H1 (cell line): ENCODE results near the gene VOPP1. TPM values are rescaled to one million over a fixed set of nuclear protein-coding genes. Genes with fewer than 3 reads are reported as not detected.

Experiments used
- CTCF ChIA-PET: fragments of 300-600 bp; sonication (Branson Sonifier 250); formaldehyde crosslinking; loops from one replicate; lab custom pipeline; 2021; ENCODE audit not compliant: partially characterized antibody; lab: Charles Lee
- POLR2A ChIA-PET: fragments of 300-600 bp; sonication (Branson Sonifier 250); formaldehyde crosslinking; loops from one replicate; lab custom pipeline; 2021; ENCODE audit warnings: inconsistent platforms; ENCODE audit not compliant: partially characterized antibody; lab: Charles Lee
- DNase-seq, 2 experiments: peaks; one replicate each; pipeline versions ENCODE4 v3.0.0 to v3.0.0-alpha.2; 2010 to 2022; ENCODE audit warnings: low spot score in 2 of 2, low read depth in 1 of 2, mixed read lengths in 1 of 2
- FAIRE-seq: peaks from 2 replicates; lab custom pipeline; 2011; peaks lifted over from hg19 to GRCh38; lab: Jason Lieb, UNC
- H2AFZ ChIP-seq: 2 replicates; pipeline ENCODE4 v1.8.1; 2012; ENCODE audit warnings: low read length, inconsistent platforms
- H2AK5ac ChIP-seq: 2 replicates; pipeline ENCODE4 v1.6.1; 2013; ENCODE audit warnings: low read depth, low read length
- H2BK120ac ChIP-seq: replicated peaks from 2 replicates; pipeline ENCODE3; 2013; ENCODE audit warnings: low read depth, low read length, inconsistent platforms
- H2BK12ac ChIP-seq: 2 replicates; pipeline ENCODE4 v1.6.1; 2013; ENCODE audit warnings: low read depth, low read length
- H2BK15ac ChIP-seq: 2 replicates; pipeline ENCODE4 v1.6.1; 2013; ENCODE audit warnings: low read length
- H2BK20ac ChIP-seq: 2 replicates; pipeline ENCODE4 v1.6.1; 2013; ENCODE audit warnings: low read length
- H2BK5ac ChIP-seq: 2 replicates; pipeline ENCODE4 v1.6.1; 2013; ENCODE audit warnings: low read depth, low read length
- H3K14ac ChIP-seq: 2 replicates; pipeline ENCODE4 v1.6.1; 2013; ENCODE audit warnings: inconsistent platforms; ENCODE audit not compliant: insufficient read length
- H3K18ac ChIP-seq: 2 replicates; pipeline ENCODE4 v1.6.1; 2013; ENCODE audit warnings: low read length; ENCODE audit errors: extremely low read depth
- H3K23ac ChIP-seq: 2 replicates; pipeline ENCODE4 v1.6.1; 2013; ENCODE audit warnings: inconsistent platforms; ENCODE audit not compliant: insufficient read length
- H3K23me2 ChIP-seq: 2 replicates; pipeline ENCODE4 v1.6.1; 2013; ENCODE audit warnings: low read depth, low read length
- H3K27ac ChIP-seq: 2 replicates; pipeline ENCODE4 v1.6.1; 2011; ENCODE audit warnings: low read depth, low read length, inconsistent platforms
- H3K27me3 ChIP-seq, 4 experiments: replicated peaks in 1 of 4; 1 replicate in 1 of 4; 2 replicates in 3 of 4; pipeline versions ENCODE4 v1.6.1 to v1.8.1; 2011 to 2013; ENCODE audit warnings: low read length in 3 of 4, mild to moderate bottlenecking in 3 of 4, inconsistent platforms in 2 of 4, mixed read lengths in 2 of 4, moderate library complexity in 1 of 4; ENCODE audit not compliant: control insufficient read depth in 3 of 4, insufficient read depth in 3 of 4; ENCODE audit errors: extremely low read depth in 1 of 4
- H3K36me3 ChIP-seq, 4 experiments: 2 replicates each; pipeline versions ENCODE4 v1.6.1 to v1.8.1; 2011 to 2013; ENCODE audit warnings: mild to moderate bottlenecking in 4 of 4, low read length in 3 of 4, moderate library complexity in 2 of 4, control low read depth in 1 of 4, inconsistent platforms in 1 of 4; ENCODE audit not compliant: insufficient read depth in 4 of 4, control insufficient read depth in 2 of 4
- H3K4ac ChIP-seq: replicated peaks from 2 replicates; pipeline ENCODE3; 2013; ENCODE audit warnings: low read length, low read depth, mixed read lengths, inconsistent platforms; ENCODE audit not compliant: insufficient read length
- H3K4me1 ChIP-seq, 4 experiments: replicated peaks in 1 of 4; 1 replicate in 1 of 4; 2 replicates in 3 of 4; pipeline versions ENCODE4 v1.6.1 to v1.8.1; 2011 to 2013; ENCODE audit warnings: low read length in 3 of 4, inconsistent platforms in 2 of 4, mixed read lengths in 1 of 4; ENCODE audit not compliant: insufficient read depth in 4 of 4, control insufficient read depth in 3 of 4
- H3K4me2 ChIP-seq, 2 experiments: 2 replicates each; pipeline versions ENCODE4 v1.6.1 to v1.8.1; 2011 to 2013; ENCODE audit warnings: low read depth in 2 of 2, low read length in 2 of 2, control low read depth in 1 of 2, inconsistent platforms in 1 of 2, mild to moderate bottlenecking in 1 of 2; ENCODE audit not compliant: insufficient read depth in 1 of 2
- H3K4me3 ChIP-seq, 4 experiments: fragments of 200-600, 300-600 bp in 1 of 4; sonication (generic), shearing (Covaris generic), sonication (Bioruptor Twin) in 1 of 4; 2 replicates each; pipeline versions ENCODE4 v1.5.1 to v1.8.1; 2011 to 2016; ENCODE audit warnings: low read length in 4 of 4, low read depth in 3 of 4, control low read depth in 2 of 4, inconsistent platforms in 2 of 4, mild to moderate bottlenecking in 2 of 4, mixed read lengths in 1 of 4, moderate library complexity in 1 of 4; ENCODE audit not compliant: insufficient read depth in 2 of 4; ENCODE audit errors: extremely low read depth in 1 of 4
- H3K56ac ChIP-seq: replicated peaks from 2 replicates; pipeline ENCODE3; 2013; ENCODE audit warnings: low read depth, mild to moderate bottlenecking, mixed read lengths, low read length, inconsistent platforms; ENCODE audit not compliant: insufficient read length
- H3K79me1 ChIP-seq: 2 replicates; pipeline ENCODE4 v1.6.1; 2013; ENCODE audit warnings: low read depth, low read length, control low read depth
- H3K79me2 ChIP-seq, 2 experiments: 2 replicates each; pipeline versions ENCODE4 v1.6.1 to v1.8.1; 2012 to 2013; ENCODE audit warnings: low read length in 2 of 2, mild to moderate bottlenecking in 2 of 2, inconsistent platforms in 1 of 2; ENCODE audit not compliant: insufficient read depth in 2 of 2, control insufficient read depth in 1 of 2
- H3K9ac ChIP-seq, 4 experiments: replicated peaks in 1 of 4; 1 replicate in 1 of 4; 2 replicates in 3 of 4; pipeline versions ENCODE4 v1.6.1 to v1.8.1; 2011 to 2013; ENCODE audit warnings: low read depth in 3 of 4, low read length in 3 of 4, control low read depth in 2 of 4, mild to moderate bottlenecking in 2 of 4, moderate library complexity in 2 of 4, inconsistent platforms in 1 of 4; ENCODE audit errors: extremely low read depth in 1 of 4
- H3K9me3 ChIP-seq, 2 experiments: 2 replicates each; pipeline versions ENCODE4 v1.6.1 to v1.8.1; 2012 to 2013; ENCODE audit warnings: mild to moderate bottlenecking in 2 of 2, moderate library complexity in 2 of 2, control low read depth in 1 of 2, inconsistent platforms in 1 of 2, low read depth in 1 of 2, low read length in 1 of 2, mixed read lengths in 1 of 2; ENCODE audit not compliant: insufficient read depth in 2 of 2
- H4K20me1 ChIP-seq, 2 experiments: replicated peaks in 1 of 2; 2 replicates each; pipeline versions ENCODE3 to v1.8.1; 2011 to 2013; ENCODE audit warnings: inconsistent platforms in 2 of 2, low read length in 2 of 2, mild to moderate bottlenecking in 1 of 2; ENCODE audit not compliant: insufficient read depth in 2 of 2, control insufficient read depth in 1 of 2
- H4K5ac ChIP-seq: 2 replicates; pipeline ENCODE4 v1.6.1; 2013; ENCODE audit warnings: low read length, low read depth, mixed read lengths, inconsistent platforms; ENCODE audit not compliant: insufficient read length
- H4K8ac ChIP-seq: 2 replicates; pipeline ENCODE4 v1.8.0; 2013; ENCODE audit warnings: mild to moderate bottlenecking, moderate library complexity, low read length, inconsistent platforms; ENCODE audit not compliant: insufficient read depth; ENCODE audit errors: extremely low read depth
- H4K91ac ChIP-seq: replicated peaks from 2 replicates; pipeline ENCODE3; 2013; ENCODE audit warnings: low read length, mixed read lengths, inconsistent platforms; ENCODE audit not compliant: insufficient read length
- BCL11A ChIP-seq, 2 experiments: IDR thresholded peaks; one replicate each; pipeline ENCODE4 v1.6.1; 2011; ENCODE audit warnings: low read depth in 2 of 2, low read length in 2 of 2, mild to moderate bottlenecking in 2 of 2
- CTBP2 ChIP-seq: IDR thresholded peaks from 2 replicates; pipeline ENCODE4 v1.7.0; 2011; ENCODE audit warnings: borderline replicate concordance, mild to moderate bottlenecking, moderate library complexity, mixed read lengths, low read length; ENCODE audit not compliant: insufficient read depth, insufficient read length
- EGR1 ChIP-seq: IDR thresholded peaks from 2 replicates; pipeline ENCODE4 v1.6.1; 2011; ENCODE audit warnings: low read depth, low read length, borderline replicate concordance
- FOSL1 ChIP-seq: IDR thresholded peaks from 2 replicates; pipeline ENCODE4 v1.6.1; 2011; ENCODE audit warnings: mild to moderate bottlenecking, low read depth, low read length, moderate library complexity; ENCODE audit not compliant: insufficient read depth
- JUN ChIP-seq: IDR thresholded peaks from 2 replicates; pipeline ENCODE4 v1.6.1; 2011; ENCODE audit warnings: low read depth, mild to moderate bottlenecking, improper control_type of control experiment, low read length
- KDM4A ChIP-seq: IDR thresholded peaks from one replicate; pipeline ENCODE4 v1.7.1; 2012; ENCODE audit warnings: low read depth, mild to moderate bottlenecking, moderate library complexity, low read length, inconsistent platforms; ENCODE audit not compliant: severe bottlenecking
- MAX ChIP-seq: IDR thresholded peaks from 2 replicates; pipeline ENCODE4 v1.6.1; 2012; ENCODE audit warnings: inconsistent platforms
- RAD21 ChIP-seq, 2 experiments: IDR thresholded peaks in 1 of 2; conservative IDR thresholded peaks in 1 of 2; 2 replicates each; pipeline ENCODE4 v1.6.1; 2011; ENCODE audit warnings: low read depth in 2 of 2, low read length in 2 of 2, improper control_type of control experiment in 1 of 2, inconsistent platforms in 1 of 2, mild to moderate bottlenecking in 1 of 2, moderate library complexity in 1 of 2
- RNF2 ChIP-seq: fragments of 200-900, 300-1000 bp; sonication (generic); IDR thresholded peaks from 2 replicates; pipeline ENCODE4 v1.7.1; 2016; ENCODE audit warnings: borderline replicate concordance, low read depth, mild to moderate bottlenecking, antibody characterized with exemption, low read length; ENCODE audit not compliant: poor library complexity, severe bottlenecking; ENCODE audit errors: missing control alignments
- TBP ChIP-seq: IDR thresholded peaks from 2 replicates; pipeline ENCODE4 v1.6.1; 2011; ENCODE audit warnings: low read depth, low read length, improper control_type of control experiment
- YY1 ChIP-seq: IDR thresholded peaks from 2 replicates; pipeline ENCODE4 v1.6.1; 2011; ENCODE audit warnings: low read depth, mild to moderate bottlenecking, low read length
- WGBS, 2 experiments: shearing (Covaris generic) in 1 of 2; methylation state at CpG; one replicate each; pipeline versions ENCODE4 v1.1.6 to v1.1.7; 2013 to 2015; ENCODE audit warnings: low lambda C conversion rate in 2 of 2, mixed read lengths in 2 of 2, inconsistent platforms in 1 of 2, low coverage in 1 of 2, missing lambda C conversion rate in 1 of 2; ENCODE audit not compliant: insufficient replicate concordance in 2 of 2, insufficient coverage in 1 of 2, insufficient read length in 1 of 2; ENCODE audit errors: extremely low coverage in 1 of 2, missing lambda C conversion rate in 1 of 2; 5-methylcytosine and 5-hydroxymethylcytosine counted together
- polyA plus RNA-seq, 7 experiments: library from polyadenylated mRNA; depleted of rRNA in 3 of 7; stranded (reverse) in 5 of 7; unstranded in 2 of 7; fragments of >200 nt in 5 of 7; fragments of 200-250 nt in 2 of 7; gene quantifications; 1 replicate in 5 of 7; 2 replicates in 1 of 7; 4 replicates in 1 of 7; pipeline versions ENCODE4 v1.2.1 to v1.2.3, GENCODE V29; 2011 to 2013; ENCODE audit warnings: missing spikeins in 2 of 7, mixed read lengths in 2 of 7
- total RNA-seq: library from RNA; stranded (reverse); fragmentation: NEBNext Ultra II Directional; extraction: Animal tissue kit (Norgen Biotek cat#: 25700); gene quantifications from 2 replicates; pipeline ENCODE4 v1.2.1, GENCODE V29; 2021

VOPP1 gene
- total and polyA plus RNA-seq, 2 of the 8 experiments (the other 6 are each of a cell fraction or from before 2014, with no cell fraction given): 44.7 to 83.0 TPM

GRCh38 chr7:55449205-55449991, 122.9 kb downstream of the VOPP1 start:
- Histone ChIP-seq H3K4ac (no peak overlapping the region), H3K79me2 (no peaks in the 10 kb centered on the region), H3K27ac (no peak overlapping the region), H2AFZ (no peak overlapping the region), H4K8ac (peak overlapping the region; percentile 25), H3K23ac (no peak overlapping the region), H3K9ac (no peak overlapping the region), H3K36me3 (no peaks in the 10 kb centered on the region), H3K9me3 (no peaks in the 10 kb centered on the region), H3K27me3 (no peaks in the 10 kb centered on the region), H3K14ac (no peak overlapping the region), H2BK120ac (no peak overlapping the region), H2BK15ac (no peak overlapping the region), H4K20me1 (no peaks in the 10 kb centered on the region), H2BK12ac (no peak overlapping the region), H3K23me2 (peaks cover 2% of the 10 kb centered on the region; the same call in 1 of the 2 replicates), H3K4me2 (no peak overlapping the region), H3K18ac (no peak overlapping the region), H2BK20ac (no peak overlapping the region), H3K79me1 (no peaks in the 10 kb centered on the region), H3K4me3 (no peak overlapping the region), H3K4me1 (no peaks in the 10 kb centered on the region), H2BK5ac (no peak overlapping the region), H4K5ac (no peak overlapping the region), H2AK5ac (no peak overlapping the region), H3K56ac (no peak overlapping the region), H4K91ac (no peak overlapping the region)
- FAIRE-seq: no peak
- no peak for DNase-seq
- ChIA-PET CTCF (interaction anchor here (0.6 kb wide), 1 partner anchor 20 kb away, joined by 4 read pairs; no protein-coding TSS in a partner anchor), POLR2A (no interaction called here)
- WGBS, 2 experiments: 83% methylated on average over 28 of the region's 56 CpGs; no CpG with 5 or more reads in 1 of the 2 experiments
- TF ChIP-seq TBP (no peak), RNF2 (no peak), MAX (no peak), BCL11A (IDR thresholded peaks at IDR 0.05; ENCODE audit: low read depth in 2 of 2, low read length in 2 of 2) (no peak), EGR1 (no peak), RAD21 (IDR thresholded peaks at IDR 0.05 in 1 of 2, conservative IDR thresholded peaks at IDR 0.05 in 1 of 2; ENCODE audit: low read depth in 2 of 2, low read length in 2 of 2) (no peak), KDM4A (no peak), FOSL1 (no peak), JUN (no peak), CTBP2 (no peak), YY1 (no peak)
